ENCODE measurements around the gene PLSCR3. TPM values are rescaled to one million over a fixed set of nuclear protein-coding genes. Genes with fewer than 3 reads are reported as not detected.

The PLSCR3 gene
- total and polyA plus RNA-seq, 2 experiments from 2014 or later: 30.0 to 34.3 TPM

DNA sequence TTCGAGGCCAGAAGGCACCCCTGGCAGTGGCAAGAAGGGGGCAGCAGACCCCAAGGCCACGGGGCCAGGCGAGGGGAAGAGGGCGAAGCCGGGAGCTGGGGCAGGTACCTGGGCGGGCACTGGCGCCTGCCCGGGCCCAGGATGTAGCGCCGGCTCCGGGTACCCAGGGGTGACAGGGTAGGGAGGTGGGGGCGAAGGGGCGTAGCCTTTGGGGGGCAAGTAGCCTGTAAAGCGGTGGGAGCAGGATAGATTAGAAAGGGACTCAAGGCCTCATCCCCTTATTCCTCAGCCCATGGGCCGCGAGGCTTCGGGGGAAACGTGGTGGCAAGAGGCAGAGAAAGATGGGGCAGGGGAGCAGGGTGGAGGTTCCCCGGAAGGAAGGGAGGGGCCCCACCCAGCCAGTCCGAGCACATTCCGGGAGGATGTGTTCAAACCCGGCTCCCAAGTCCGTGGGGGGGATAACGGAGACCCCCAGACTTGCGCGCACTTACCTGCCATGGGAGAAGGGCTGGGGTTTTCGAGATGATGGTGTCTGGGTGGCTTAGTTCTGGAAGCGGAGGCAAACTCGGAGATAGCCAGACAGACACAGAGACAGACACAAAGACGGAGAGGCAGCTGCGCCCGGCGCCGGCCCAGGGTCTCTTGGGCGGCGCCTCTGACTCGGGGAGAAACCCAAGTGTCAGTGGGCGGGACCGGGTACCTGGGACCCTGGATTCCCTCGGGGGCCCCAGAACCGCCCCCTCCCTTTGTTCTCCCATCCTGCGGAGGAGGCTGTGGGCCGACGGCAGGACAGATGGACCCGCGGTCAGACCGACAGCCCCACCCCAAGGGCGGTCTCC is 493 bp downstream of the PLSCR3 start:
- TF ChIP-seq JUNB (IDR thresholded peaks at IDR 0.05; ENCODE audit: unreplicated experiment) (no peak), ZNF331 (CRISPR knock-in tag; IDR thresholded peaks at IDR 0.05; ENCODE audit: low read depth) (no peak), CREB1 (CRISPR knock-in tag; IDR thresholded peaks at IDR 0.05; ENCODE audit: low read depth) (no peak)
- TF ChIP-seq, protein P1, sequence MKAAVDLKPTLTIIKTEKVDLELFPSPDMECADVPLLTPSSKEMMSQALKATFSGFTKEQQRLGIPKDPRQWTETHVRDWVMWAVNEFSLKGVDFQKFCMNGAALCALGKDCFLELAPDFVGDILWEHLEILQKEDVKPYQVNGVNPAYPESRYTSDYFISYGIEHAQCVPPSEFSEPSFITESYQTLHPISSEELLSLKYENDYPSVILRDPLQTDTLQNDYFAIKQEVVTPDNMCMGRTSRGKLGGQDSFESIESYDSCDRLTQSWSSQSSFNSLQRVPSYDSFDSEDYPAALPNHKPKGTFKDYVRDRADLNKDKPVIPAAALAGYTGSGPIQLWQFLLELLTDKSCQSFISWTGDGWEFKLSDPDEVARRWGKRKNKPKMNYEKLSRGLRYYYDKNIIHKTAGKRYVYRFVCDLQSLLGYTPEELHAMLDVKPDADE (IDR thresholded peaks at IDR 0.05): no peak
- TF ChIP-seq, protein P2, sequence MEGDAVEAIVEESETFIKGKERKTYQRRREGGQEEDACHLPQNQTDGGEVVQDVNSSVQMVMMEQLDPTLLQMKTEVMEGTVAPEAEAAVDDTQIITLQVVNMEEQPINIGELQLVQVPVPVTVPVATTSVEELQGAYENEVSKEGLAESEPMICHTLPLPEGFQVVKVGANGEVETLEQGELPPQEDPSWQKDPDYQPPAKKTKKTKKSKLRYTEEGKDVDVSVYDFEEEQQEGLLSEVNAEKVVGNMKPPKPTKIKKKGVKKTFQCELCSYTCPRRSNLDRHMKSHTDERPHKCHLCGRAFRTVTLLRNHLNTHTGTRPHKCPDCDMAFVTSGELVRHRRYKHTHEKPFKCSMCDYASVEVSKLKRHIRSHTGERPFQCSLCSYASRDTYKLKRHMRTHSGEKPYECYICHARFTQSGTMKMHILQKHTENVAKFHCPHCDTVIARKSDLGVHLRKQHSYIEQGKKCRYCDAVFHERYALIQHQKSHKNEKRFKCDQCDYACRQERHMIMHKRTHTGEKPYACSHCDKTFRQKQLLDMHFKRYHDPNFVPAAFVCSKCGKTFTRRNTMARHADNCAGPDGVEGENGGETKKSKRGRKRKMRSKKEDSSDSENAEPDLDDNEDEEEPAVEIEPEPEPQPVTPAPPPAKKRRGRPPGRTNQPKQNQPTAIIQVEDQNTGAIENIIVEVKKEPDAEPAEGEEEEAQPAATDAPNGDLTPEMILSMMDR (conservative IDR thresholded peaks at IDR 0.05; ENCODE audit: low read depth in 2 of 2): peak; percentile 58 to 70
- H3K27me3 Mint-ChIP-seq (ENCODE audit: insufficient read depth, low read depth, poor library complexity): peaks cover 16% of the 10 kb centered on the region
- Histone ChIP-seq H3K9me2 (ENCODE audit: insufficient read depth) (no peaks in the 10 kb centered on the region), H3K36me3 (ENCODE audit: insufficient read depth) (peaks cover 4% of the 10 kb centered on the region; the same call in 1 of the 2 replicates), H4K20me1 (replicated peaks; ENCODE audit: insufficient read depth) (peaks cover 12% of the 10 kb centered on the region), H2AFZ (peak overlapping the region; percentile 91), H3K79me2 (replicated peaks; ENCODE audit: insufficient read depth) (no peaks in the 10 kb centered on the region), H3K27me3 (ENCODE audit: insufficient read depth) (no peaks in the 10 kb centered on the region), H3K4me1 (ENCODE audit: insufficient read depth) (no peaks in the 10 kb centered on the region; the same call in 1 of the 2 replicates), H3K4me2 (peak overlapping the region; percentile 98), H3K27ac (ENCODE audit: low read depth) (no peak overlapping the region), H3K4me3 (peak overlapping the region; percentile 91), H3F3A (replicated peaks; ENCODE audit: low read depth) (peaks cover 21% of the 10 kb centered on the region; the same call in 1 of the 2 replicates)
- no peak overlapping the region for H3K27ac Mint-ChIP-seq
- peak overlapping the region; percentile 87 for H3K4me3 Mint-ChIP-seq
- peaks cover 31% of the 10 kb centered on the region for H3K36me3 Mint-ChIP-seq (ENCODE audit: low read depth)
- H3K9me3 Mint-ChIP-seq: no peaks in the 10 kb centered on the region
- peak; percentile 88 for DNase-seq (ENCODE audit: low spot score)
- peak; percentile 70 for ATAC-seq
- peaks cover 25% of the 10 kb centered on the region for H3K4me1 Mint-ChIP-seq

DNA sequence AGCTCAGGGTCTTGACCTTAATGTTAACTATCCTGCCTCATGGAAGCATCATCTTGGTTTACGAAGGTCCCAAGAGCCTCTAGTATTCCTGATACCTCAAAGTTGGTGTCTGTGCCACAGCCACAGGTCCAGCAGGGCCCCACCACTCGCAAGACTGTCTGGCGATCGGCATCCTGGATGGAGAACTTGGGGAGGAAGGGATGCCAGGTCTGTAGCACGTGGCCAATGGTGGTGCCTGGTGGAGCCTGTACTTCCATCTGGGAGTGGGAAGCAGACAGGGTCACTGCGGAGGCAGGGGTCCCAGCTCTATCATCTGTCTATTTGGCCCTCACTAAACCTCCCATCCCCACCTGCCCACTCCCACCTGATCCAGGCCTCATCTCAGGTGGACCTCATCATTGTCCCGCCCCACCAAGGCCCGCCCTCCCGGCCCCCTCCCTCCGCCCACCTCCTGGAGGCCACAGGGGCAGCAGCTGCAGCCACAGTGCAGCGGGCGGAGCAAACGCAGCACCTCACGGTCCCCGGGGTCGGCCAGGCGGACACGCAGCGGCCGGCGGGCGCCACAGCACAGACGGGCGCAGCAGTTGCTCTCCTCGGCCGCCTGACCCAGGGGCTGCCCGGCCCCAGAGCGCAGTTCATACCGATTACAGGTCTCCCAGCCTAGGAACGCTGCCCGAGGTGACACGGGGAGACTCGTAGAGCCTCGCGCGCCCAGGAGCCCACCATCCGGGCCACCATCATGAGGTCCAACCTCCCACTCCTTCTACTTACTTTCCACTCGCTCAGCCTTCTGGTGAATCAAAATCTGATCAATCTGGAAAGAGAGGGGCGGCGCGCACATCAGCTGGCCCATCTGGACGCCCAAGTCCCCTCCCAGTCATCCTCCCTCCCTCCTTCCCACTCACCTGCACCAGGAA is 1.4 kb downstream of the PLSCR3 start:
- peaks cover 16% of the 10 kb centered on the region for H3K27me3 Mint-ChIP-seq (ENCODE audit: insufficient read depth, low read depth, poor library complexity)
- H3K27ac Mint-ChIP-seq: no peak overlapping the region
- ATAC-seq: peak; percentile 24

More for the DNA sequence above, 1.4 kb downstream of the PLSCR3 start:
- Histone ChIP-seq H3K27ac (ENCODE audit: low read depth) (no peak overlapping the region), H3K4me2 (peak overlapping the region; percentile 98), H3K4me3 (peak overlapping the region; percentile 91), H2AFZ (peak overlapping the region; percentile 32; the same call in 1 of the 2 replicates), H3K36me3 (ENCODE audit: insufficient read depth) (peaks cover 4% of the 10 kb centered on the region), H4K20me1 (replicated peaks; ENCODE audit: insufficient read depth) (peaks cover 12% of the 10 kb centered on the region), H3K9me2 (ENCODE audit: insufficient read depth) (no peaks in the 10 kb centered on the region), H3F3A (replicated peaks; ENCODE audit: low read depth) (peaks cover 21% of the 10 kb centered on the region; the same call in 1 of the 2 replicates), H3K79me2 (replicated peaks; ENCODE audit: insufficient read depth) (no peaks in the 10 kb centered on the region), H3K4me1 (ENCODE audit: insufficient read depth) (no peaks in the 10 kb centered on the region; the same call in 1 of the 2 replicates), H3K27me3 (ENCODE audit: insufficient read depth) (no peaks in the 10 kb centered on the region)
- TF ChIP-seq EZH2phosphoT487 (IDR thresholded peaks at IDR 0.05; ENCODE audit: unreplicated experiment) (no peak), CREB1 (CRISPR knock-in tag; IDR thresholded peaks at IDR 0.05; ENCODE audit: low read depth) (no peak), ZNF114 (CRISPR knock-in tag; IDR thresholded peaks at IDR 0.05) (no peak), NANOG (IDR thresholded peaks at IDR 0.05; ENCODE audit: borderline replicate concordance) (no peak), POLR2AphosphoS5 (IDR thresholded peaks at IDR 0.05; ENCODE audit: low read depth) (no peak), STAT1 (IDR thresholded peaks at IDR 0.05; ENCODE audit: unreplicated experiment) (no peak), EZH2 (IDR thresholded peaks at IDR 0.05; ENCODE audit: low read depth, unreplicated experiment) (no peak)
- TF ChIP-seq, protein P1 (IDR thresholded peaks at IDR 0.05): no peak
- TF ChIP-seq, protein P3, sequence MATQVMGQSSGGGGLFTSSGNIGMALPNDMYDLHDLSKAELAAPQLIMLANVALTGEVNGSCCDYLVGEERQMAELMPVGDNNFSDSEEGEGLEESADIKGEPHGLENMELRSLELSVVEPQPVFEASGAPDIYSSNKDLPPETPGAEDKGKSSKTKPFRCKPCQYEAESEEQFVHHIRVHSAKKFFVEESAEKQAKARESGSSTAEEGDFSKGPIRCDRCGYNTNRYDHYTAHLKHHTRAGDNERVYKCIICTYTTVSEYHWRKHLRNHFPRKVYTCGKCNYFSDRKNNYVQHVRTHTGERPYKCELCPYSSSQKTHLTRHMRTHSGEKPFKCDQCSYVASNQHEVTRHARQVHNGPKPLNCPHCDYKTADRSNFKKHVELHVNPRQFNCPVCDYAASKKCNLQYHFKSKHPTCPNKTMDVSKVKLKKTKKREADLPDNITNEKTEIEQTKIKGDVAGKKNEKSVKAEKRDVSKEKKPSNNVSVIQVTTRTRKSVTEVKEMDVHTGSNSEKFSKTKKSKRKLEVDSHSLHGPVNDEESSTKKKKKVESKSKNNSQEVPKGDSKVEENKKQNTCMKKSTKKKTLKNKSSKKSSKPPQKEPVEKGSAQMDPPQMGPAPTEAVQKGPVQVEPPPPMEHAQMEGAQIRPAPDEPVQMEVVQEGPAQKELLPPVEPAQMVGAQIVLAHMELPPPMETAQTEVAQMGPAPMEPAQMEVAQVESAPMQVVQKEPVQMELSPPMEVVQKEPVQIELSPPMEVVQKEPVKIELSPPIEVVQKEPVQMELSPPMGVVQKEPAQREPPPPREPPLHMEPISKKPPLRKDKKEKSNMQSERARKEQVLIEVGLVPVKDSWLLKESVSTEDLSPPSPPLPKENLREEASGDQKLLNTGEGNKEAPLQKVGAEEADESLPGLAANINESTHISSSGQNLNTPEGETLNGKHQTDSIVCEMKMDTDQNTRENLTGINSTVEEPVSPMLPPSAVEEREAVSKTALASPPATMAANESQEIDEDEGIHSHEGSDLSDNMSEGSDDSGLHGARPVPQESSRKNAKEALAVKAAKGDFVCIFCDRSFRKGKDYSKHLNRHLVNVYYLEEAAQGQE (IDR thresholded peaks at IDR 0.05; ENCODE audit: unreplicated experiment): no peak
- Mint-ChIP-seq H3K4me1 (peaks cover 25% of the 10 kb centered on the region), H3K9me3 (no peaks in the 10 kb centered on the region), H3K4me3 (peak overlapping the region; percentile 87), H3K36me3 (ENCODE audit: low read depth) (peaks cover 31% of the 10 kb centered on the region)
- peak; percentile 47 for DNase-seq (ENCODE audit: low spot score)

Data from GM23338 (cell line).